Measurements from ENCODE around the gene CPT1A.
A peak's percentile ranks its signal among the peaks of the same experiment; 100 is the strongest.

Gene CPT1A

GRCh38 chr11:68783216-68783821 lies 58.4 kb downstream of the CPT1A start:
- DNase-seq: no peak

GRCh38 chr11:68782711-68783110 lies 59.0 kb downstream of the CPT1A start:
- DNase-seq: no peak

GRCh38 chr11:68780829-68781228 lies 60.9 kb downstream of the CPT1A start:
- DNase-seq: no peak

DNA sequence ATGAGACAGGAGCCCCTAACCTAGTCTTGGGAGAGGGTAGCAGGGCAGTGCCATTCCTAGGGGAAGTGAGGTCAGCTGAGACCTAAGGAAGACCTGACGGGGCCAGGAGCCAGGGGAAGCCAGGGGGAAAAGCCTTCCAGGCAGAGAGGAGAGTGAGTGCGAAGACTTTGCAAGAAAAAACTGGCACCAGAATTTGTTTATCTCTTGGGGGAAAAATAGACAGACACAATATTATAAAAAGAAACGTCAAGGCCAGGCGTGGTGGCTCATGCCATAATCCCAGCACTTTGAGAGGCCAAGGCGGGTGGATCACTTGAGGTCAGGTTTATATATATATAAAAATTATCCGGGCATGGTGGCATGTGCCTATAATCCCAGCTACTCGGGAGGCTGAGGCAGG lies 63.5 kb downstream of the CPT1A start:
- no peak for DNase-seq

DNA sequence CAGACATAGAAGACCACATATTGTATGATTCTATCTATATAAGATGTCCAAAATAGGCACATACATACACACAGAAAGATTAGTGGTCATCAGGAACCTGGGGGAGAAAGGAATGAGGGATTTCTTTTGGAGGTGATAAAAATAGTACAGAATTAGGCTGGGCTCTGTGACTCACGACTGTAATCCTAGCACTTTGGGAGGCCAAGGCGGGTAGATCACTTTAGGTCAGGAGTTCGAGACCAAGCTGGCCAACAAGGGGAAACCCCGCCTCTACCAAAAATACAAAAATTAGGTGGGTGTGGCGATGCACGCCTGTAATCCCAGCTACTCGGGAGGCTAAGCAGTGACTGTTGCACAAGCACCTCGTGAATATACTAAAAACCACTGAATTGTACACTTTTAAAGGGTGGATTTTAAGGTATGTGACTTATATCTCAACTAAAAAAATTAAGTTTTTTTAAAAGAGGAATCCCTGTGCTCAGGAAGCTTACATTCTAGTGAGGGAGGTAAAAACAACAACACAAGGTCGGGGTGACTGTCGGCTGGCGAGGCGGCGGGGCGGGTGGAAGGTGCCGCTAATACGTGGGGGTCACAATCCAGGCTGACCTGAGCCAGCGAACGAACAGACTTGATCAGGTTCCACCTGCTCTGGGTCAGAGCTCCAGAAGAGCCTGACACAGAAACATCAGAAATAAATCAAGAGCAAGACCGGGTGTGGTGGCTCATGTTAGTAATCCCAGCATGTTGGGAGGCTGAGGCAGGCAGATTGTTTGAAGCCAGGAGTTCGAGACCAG lies 65.1 kb downstream of the CPT1A start:
- no peak for DNase-seq

- DNase-seq: no peak
Measured at GRCh38 chr11:68775951-68776388, 65.7 kb downstream of the CPT1A start.

GRCh38 chr11:68774194-68774585 lies 67.5 kb downstream of the CPT1A start:
- no peak for DNase-seq

- no peak for DNase-seq
Measured at GRCh38 chr11:68773521-68774193, 68.1 kb downstream of the CPT1A start.

GRCh38 chr11:68772936-68773335 lies 68.8 kb downstream of the CPT1A start:
- no peak for DNase-seq

GRCh38 chr11:68770781-68771180 lies 70.9 kb downstream of the CPT1A start:
- DNase-seq: no peak

- no peak for DNase-seq
Measured at GRCh38 chr11:68767672-68768071, 74.0 kb downstream of the CPT1A start.

DNA sequence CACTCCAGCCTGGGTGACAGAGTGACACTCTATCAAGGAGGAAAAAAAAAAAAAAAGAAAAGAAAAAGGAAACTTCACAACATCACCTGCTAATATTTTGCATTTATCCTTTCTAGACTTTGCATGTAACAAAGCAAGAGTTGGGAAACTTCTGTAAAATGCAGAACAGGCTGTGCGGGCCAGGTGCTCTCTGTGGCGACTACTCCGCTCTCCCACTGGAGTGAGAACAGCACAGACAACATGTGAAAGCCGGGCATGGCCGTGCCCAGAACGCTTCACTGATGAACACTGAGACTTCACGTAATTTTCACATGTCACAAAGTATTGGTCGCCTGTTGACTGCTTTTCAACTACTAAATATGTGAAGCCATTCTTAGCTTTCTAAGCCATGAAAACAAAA lies 74.9 kb downstream of the CPT1A start:
- no peak for DNase-seq

GRCh38 chr11:68764746-68765145 lies 77.0 kb downstream of the CPT1A start:
- DNase-seq: no peak

DNA sequence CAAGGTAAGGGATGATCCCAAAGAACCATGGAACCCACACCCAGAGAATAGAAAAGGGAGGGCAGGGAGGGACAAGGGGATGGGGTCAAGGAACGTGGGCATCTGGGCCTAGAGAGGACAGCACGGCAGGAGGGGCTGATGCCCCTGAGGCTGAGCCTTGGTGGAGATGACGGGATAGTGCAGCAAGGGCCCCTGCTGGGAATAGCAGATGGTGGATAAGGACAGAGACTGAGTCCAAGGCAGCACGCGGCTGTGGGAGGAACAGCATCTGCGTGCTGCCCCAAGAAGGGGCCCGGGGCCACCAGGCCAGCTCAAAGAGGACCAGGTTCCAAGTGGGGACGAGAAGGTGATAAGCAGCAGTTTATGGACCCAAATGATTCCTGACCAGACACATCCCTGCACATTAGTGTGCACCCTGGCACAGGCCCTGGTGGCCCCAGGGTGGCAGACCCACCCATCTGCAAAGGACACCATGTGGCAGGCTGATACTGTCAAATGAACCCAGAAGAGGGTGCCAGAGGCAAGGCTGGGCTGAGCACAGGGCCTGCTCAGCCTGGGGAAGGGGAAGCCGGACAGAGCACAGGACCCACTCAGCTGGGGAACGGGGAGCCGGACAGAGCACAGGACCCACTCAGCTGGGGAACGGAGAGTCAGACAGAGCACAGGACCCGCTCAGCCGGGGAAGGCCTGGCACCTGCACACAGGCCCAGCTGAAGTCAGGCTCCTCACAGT lies 77.6 kb downstream of the CPT1A start:
- DNase-seq: no peak

DNA sequence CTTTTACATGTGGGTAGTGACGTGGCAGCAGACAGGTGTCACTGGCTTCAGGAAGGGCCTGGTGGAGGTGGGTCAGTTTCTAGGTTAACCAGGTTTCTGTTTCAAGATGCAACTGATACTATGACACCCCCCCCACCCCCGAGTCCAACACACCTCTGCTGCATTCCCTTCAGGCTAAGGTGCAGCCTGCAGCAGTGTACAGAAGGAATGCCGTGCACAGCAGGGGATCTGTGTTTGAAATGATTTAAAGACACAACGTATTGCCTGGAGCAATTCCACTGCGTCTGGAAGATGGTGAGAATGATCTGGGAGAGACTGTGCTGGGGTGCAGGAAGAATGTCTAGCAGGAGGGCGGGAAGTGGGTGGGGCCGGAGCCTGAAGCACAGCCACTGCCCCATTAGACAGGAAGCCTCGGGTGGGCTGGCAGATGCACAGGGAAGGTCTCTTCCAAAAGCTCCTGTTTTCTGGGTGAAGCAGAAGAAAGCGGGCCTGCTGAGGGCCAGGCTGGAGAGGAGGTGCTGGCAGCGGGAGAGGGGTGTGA lies 78.5 kb downstream of the CPT1A start:
- DNase-seq: no peak

- DNase-seq: no peak
Measured at GRCh38 chr11:68762481-68762880, 79.2 kb downstream of the CPT1A start.

- DNase-seq: no peak
Measured at GRCh38 chr11:68761801-68762200, 79.9 kb downstream of the CPT1A start.

- no peak for DNase-seq
Measured at GRCh38 chr11:68759991-68760390, 81.7 kb downstream of the CPT1A start.

GRCh38 chr11:68757711-68758110 lies 84.0 kb downstream of the CPT1A start:
- DNase-seq: no peak

GRCh38 chr11:68756171-68756766 lies 85.4 kb downstream of the CPT1A start:
- no peak for DNase-seq

DNA sequence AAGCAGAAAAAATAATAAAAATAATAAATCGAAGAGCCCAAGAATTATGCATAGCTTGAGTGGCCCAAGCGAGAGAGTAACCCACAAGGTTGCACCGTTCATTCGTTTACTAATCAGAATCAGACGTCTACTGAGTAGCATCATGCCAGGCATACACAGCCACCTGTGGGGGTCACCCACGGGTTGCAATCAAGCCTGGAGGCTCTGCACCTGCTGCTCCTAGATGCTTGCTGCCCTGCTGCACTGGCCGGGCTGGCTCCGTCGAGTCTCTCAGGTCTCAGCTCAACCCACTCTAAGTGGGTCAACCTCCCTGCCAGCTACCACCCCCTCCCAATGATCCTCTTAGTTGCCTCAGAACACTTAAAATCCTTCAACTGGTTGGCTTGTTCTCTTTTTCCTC lies 88.4 kb downstream of the CPT1A start:
- no peak for DNase-seq

GRCh38 chr11:68751331-68751856 lies 90.3 kb downstream of the CPT1A start, which contains the start of gene TESMIN:
Gene TESMIN, minus strand, starts transcription at chr11:68751520. Its CDS starts 860 bp downstream, at chr11:68750660.
- DNase-seq: peak; percentile 92

Measured in stimulated activated CD4-positive, alpha-beta T cell treated with anti-CD3 and anti-CD28 coated beads, Interleukin-4, amount 100 ng/mL, for 24 hours (primary cell).